WTC11 (cell line): Measurements from ENCODE around the gene NOX5. TPM values are rescaled to one million over a fixed set of nuclear protein-coding genes. Genes with fewer than 3 reads are reported as not detected.

ENCODE experiments used
- ATAC-seq: fragments of 200-7000 bp; cut with Tn5 transposase; 2 replicates; pipeline ENCODE4 v1.10.0; 2021; ENCODE audit warnings: mild to moderate bottlenecking, moderate library complexity
- CTCF ChIA-PET: fragments of 300-600 bp; sonication (Branson Sonifier 250); formaldehyde crosslinking; loops from one replicate; lab custom pipeline; 2021; ENCODE audit warnings: antibody characterized with exemption; lab: Charles Lee
- POLR2A ChIA-PET: fragments of 350-600 bp; sonication (Branson Sonifier 250); formaldehyde crosslinking; loops from one replicate; lab custom pipeline; 2021; ENCODE audit warnings: antibody characterized with exemption; lab: Charles Lee
- DNase-seq: peaks from one replicate; pipeline ENCODE4 v3.0.0; 2021; ENCODE audit warnings: low spot score
- H3K27ac Mint-ChIP-seq: 2 replicates; pipeline ENCODE4 v1.8.0; 2021; ENCODE audit warnings: mixed read lengths
- H3K27me3 Mint-ChIP-seq: 2 replicates; pipeline ENCODE4 v1.8.0; 2021; ENCODE audit warnings: low read depth, mild to moderate bottlenecking, moderate library complexity, mixed read lengths
- H3K36me3 Mint-ChIP-seq: 2 replicates; pipeline ENCODE4 v1.8.0; 2021; ENCODE audit warnings: mixed read lengths
- H3K4me1 Mint-ChIP-seq: 2 replicates; pipeline ENCODE4 v1.8.0; 2022; ENCODE audit warnings: mixed read lengths
- H3K4me3 Mint-ChIP-seq: 2 replicates; pipeline ENCODE4 v1.8.0; 2021; ENCODE audit warnings: mild to moderate bottlenecking, moderate library complexity, mixed read lengths
- H3K9me3 Mint-ChIP-seq: 2 replicates; pipeline ENCODE4 v1.8.0; 2021; ENCODE audit warnings: mixed read lengths
- ESRRA ChIP-seq: sonication (generic); formaldehyde crosslinking; IDR thresholded peaks from 2 replicates; pipeline ENCODE4 v1.8.1; 2022; ENCODE audit warnings: mild to moderate bottlenecking, missing genetic modification reagents, borderline replicate concordance
- IRF2 ChIP-seq: sonication (generic); formaldehyde crosslinking; IDR thresholded peaks from 2 replicates; pipeline ENCODE4 v1.8.0; 2022; ENCODE audit warnings: low read depth, missing genetic modification reagents, borderline replicate concordance
- JUN ChIP-seq: sonication (generic); formaldehyde crosslinking; IDR thresholded peaks from 2 replicates; pipeline ENCODE4 v1.8.0; 2023; ENCODE audit warnings: mild to moderate bottlenecking, missing genetic modification reagents
- KAT7 ChIP-seq: sonication (generic); formaldehyde crosslinking; IDR thresholded peaks from 2 replicates; pipeline ENCODE4 v1.8.1; 2023; ENCODE audit warnings: missing genetic modification reagents, mild to moderate bottlenecking, borderline replicate concordance
- NR2C2 ChIP-seq: sonication (generic); formaldehyde crosslinking; IDR thresholded peaks from 2 replicates; pipeline ENCODE4 v1.8.0; 2022; ENCODE audit warnings: mild to moderate bottlenecking, missing genetic modification reagents
- PRRX2 ChIP-seq: fragments of 250-450 bp; sonication (Bioruptor Pico); IDR thresholded peaks from 2 replicates; pipeline ENCODE4 v1.8.0; 2021; ENCODE audit warnings: mild to moderate bottlenecking
- SMAD4 ChIP-seq: sonication (generic); formaldehyde crosslinking; IDR thresholded peaks from 2 replicates; pipeline ENCODE4 v1.8.0; 2022; ENCODE audit warnings: mild to moderate bottlenecking, missing genetic modification reagents
- ZNF263 ChIP-seq: sonication (generic); formaldehyde crosslinking; IDR thresholded peaks from 2 replicates; pipeline ENCODE4 v1.8.1; 2022; ENCODE audit warnings: low read depth, mild to moderate bottlenecking, moderate library complexity, missing genetic modification reagents
- total RNA-seq: library from RNA; stranded (reverse); gene quantifications from 3 replicates; pipeline ENCODE4 v1.2.3, GENCODE V29; 2021
- TF ChIP-seq, protein P1 (sequence below): sonication (generic); formaldehyde crosslinking; conservative IDR thresholded peaks from 2 replicates; pipeline ENCODE4 v1.8.1; 2023; ENCODE audit warnings: mild to moderate bottlenecking, low read depth, missing genetic modification reagents, moderate library complexity
- TF ChIP-seq, protein P2 (sequence below): fragments of 250-450 bp; sonication (Bioruptor Pico); conservative IDR thresholded peaks from 2 replicates; pipeline ENCODE4 v1.9.0; 2021; ENCODE audit warnings: mild to moderate bottlenecking
- TF ChIP-seq, protein P3 (sequence below): sonication (generic); formaldehyde crosslinking; IDR thresholded peaks from 2 replicates; pipeline ENCODE4 v1.8.0; 2022; ENCODE audit warnings: mild to moderate bottlenecking, missing genetic modification reagents
- TF ChIP-seq, protein P4 (sequence below): sonication (generic); formaldehyde crosslinking; IDR thresholded peaks from 2 replicates; pipeline ENCODE4 v1.8.0; 2023; ENCODE audit warnings: missing genetic modification reagents, mild to moderate bottlenecking, borderline replicate concordance
- TF ChIP-seq, protein P5 (sequence below): fragments of 250-450 bp; sonication (Bioruptor Pico); IDR thresholded peaks from 2 replicates; pipeline ENCODE4 v1.9.0; 2021; ENCODE audit warnings: mild to moderate bottlenecking, borderline replicate concordance
- TF ChIP-seq, protein P6 (sequence below): sonication (generic); formaldehyde crosslinking; IDR thresholded peaks from 2 replicates; pipeline ENCODE4 v1.8.1; 2023; ENCODE audit warnings: mild to moderate bottlenecking, missing genetic modification reagents, moderate library complexity

The NOX5 gene
- total RNA-seq, 1 experiment from 2014 or later = not detected

DNA sequence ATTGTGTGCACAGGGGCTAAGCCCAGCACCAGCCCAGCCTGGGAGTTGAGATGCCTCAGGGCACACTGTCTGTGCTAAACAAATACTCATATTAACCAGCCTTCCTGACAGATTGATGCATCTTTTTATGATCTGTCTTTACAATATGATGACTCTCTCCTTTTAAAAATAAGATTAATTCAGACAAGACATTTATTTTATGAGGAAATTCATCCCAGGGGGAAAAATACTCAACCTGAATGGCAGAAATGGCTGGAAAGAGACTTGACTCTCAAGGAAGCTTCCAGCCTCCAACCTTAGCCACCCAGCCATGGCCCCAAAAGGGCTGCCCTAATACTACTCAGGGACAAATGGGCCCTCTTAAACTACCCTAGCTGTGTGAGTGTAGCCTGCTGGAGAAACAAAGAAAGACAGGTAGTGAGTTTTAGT, 46.9 kb downstream of the NOX5 start (continued):
- TF ChIP-seq, protein P1, sequence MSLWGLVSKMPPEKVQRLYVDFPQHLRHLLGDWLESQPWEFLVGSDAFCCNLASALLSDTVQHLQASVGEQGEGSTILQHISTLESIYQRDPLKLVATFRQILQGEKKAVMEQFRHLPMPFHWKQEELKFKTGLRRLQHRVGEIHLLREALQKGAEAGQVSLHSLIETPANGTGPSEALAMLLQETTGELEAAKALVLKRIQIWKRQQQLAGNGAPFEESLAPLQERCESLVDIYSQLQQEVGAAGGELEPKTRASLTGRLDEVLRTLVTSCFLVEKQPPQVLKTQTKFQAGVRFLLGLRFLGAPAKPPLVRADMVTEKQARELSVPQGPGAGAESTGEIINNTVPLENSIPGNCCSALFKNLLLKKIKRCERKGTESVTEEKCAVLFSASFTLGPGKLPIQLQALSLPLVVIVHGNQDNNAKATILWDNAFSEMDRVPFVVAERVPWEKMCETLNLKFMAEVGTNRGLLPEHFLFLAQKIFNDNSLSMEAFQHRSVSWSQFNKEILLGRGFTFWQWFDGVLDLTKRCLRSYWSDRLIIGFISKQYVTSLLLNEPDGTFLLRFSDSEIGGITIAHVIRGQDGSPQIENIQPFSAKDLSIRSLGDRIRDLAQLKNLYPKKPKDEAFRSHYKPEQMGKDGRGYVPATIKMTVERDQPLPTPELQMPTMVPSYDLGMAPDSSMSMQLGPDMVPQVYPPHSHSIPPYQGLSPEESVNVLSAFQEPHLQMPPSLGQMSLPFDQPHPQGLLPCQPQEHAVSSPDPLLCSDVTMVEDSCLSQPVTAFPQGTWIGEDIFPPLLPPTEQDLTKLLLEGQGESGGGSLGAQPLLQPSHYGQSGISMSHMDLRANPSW = no peak
- TF ChIP-seq SMAD4 (CRISPR knock-in tag) = no peak

DNA sequence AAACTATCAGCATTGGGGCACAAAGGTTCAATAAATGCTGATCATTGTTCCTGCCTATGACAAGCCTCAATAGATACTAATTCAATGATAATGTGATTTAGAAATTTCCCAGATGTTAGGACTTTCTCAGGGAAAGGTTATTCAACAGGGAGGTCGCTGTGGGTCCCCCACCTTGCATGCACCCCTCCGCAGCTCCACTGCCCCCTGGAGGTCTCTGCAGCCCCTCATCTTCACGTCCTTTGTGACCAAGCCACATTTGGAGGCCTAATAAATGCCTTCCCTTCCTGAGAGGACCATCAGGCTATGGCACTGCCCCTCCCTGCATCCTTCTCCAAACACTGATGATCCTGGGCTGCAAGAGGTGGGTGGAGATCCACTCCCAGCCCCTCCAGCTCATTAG, 50.2 kb downstream of the NOX5 start:
- Mint-ChIP-seq H3K36me3 (peaks cover 9% of the 10 kb centered on the region), H3K4me1 (peaks cover 18% of the 10 kb centered on the region), H3K27me3 (no peaks in the 10 kb centered on the region; the same call in 1 of the 2 replicates), H3K27ac (no peak overlapping the region), H3K9me3 (peaks cover 10% of the 10 kb centered on the region)
- POLR2A ChIA-PET = no interaction called here
- ATAC-seq (peak; percentile 48), DNase-seq (peak; percentile 45)
- TF ChIP-seq KAT7 (no peak), PRRX2 (CRISPR knock-in tag) (no peak), ESRRA (CRISPR knock-in tag) (no peak), ZNF263 (CRISPR knock-in tag) (no peak), NR2C2 (CRISPR knock-in tag) (no peak), JUN (CRISPR knock-in tag) (no peak)
- TF ChIP-seq, protein P2, sequence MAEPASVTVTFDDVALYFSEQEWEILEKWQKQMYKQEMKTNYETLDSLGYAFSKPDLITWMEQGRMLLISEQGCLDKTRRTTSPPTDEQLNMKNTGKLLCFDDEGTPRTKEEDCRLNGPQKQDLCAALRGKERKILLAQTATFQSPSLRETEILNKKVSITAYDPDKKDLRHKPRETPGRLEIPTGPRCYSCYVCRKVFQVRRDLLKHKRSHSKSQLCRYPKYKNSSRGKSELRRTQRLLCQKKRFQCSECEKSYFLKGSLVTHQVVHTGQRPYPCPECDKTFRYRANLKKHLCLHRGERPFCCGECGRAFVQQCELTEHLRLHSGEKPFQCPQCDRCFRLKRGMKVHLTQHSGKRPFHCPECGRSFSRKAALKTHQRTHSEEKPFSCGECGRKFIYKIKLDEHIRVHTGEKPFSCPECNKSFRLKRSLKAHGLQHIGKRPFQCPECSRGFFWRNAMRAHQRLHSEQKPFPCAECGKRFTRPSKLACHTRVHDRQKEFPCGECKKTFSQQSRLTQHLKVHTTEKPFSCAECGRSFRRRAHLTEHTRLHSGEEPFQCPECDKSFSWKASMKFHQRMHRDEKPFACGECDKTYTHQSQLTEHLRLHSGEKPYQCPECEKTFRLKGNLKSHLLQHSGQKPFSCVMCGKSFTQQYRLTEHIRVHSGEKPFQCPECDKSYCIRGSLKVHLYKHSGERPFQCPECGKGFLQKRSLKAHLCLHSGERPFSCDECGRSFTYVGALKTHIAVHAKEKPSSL = no peak
- TF ChIP-seq, protein P3, sequence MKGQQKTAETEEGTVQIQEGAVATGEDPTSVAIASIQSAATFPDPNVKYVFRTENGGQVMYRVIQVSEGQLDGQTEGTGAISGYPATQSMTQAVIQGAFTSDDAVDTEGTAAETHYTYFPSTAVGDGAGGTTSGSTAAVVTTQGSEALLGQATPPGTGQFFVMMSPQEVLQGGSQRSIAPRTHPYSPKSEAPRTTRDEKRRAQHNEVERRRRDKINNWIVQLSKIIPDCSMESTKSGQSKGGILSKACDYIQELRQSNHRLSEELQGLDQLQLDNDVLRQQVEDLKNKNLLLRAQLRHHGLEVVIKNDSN = no peak
- TF ChIP-seq, protein P4, sequence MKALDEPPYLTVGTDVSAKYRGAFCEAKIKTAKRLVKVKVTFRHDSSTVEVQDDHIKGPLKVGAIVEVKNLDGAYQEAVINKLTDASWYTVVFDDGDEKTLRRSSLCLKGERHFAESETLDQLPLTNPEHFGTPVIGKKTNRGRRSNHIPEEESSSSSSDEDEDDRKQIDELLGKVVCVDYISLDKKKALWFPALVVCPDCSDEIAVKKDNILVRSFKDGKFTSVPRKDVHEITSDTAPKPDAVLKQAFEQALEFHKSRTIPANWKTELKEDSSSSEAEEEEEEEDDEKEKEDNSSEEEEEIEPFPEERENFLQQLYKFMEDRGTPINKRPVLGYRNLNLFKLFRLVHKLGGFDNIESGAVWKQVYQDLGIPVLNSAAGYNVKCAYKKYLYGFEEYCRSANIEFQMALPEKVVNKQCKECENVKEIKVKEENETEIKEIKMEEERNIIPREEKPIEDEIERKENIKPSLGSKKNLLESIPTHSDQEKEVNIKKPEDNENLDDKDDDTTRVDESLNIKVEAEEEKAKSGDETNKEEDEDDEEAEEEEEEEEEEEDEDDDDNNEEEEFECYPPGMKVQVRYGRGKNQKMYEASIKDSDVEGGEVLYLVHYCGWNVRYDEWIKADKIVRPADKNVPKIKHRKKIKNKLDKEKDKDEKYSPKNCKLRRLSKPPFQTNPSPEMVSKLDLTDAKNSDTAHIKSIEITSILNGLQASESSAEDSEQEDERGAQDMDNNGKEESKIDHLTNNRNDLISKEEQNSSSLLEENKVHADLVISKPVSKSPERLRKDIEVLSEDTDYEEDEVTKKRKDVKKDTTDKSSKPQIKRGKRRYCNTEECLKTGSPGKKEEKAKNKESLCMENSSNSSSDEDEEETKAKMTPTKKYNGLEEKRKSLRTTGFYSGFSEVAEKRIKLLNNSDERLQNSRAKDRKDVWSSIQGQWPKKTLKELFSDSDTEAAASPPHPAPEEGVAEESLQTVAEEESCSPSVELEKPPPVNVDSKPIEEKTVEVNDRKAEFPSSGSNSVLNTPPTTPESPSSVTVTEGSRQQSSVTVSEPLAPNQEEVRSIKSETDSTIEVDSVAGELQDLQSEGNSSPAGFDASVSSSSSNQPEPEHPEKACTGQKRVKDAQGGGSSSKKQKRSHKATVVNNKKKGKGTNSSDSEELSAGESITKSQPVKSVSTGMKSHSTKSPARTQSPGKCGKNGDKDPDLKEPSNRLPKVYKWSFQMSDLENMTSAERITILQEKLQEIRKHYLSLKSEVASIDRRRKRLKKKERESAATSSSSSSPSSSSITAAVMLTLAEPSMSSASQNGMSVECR (CRISPR knock-in tag) = no peak
- TF ChIP-seq, all 79 proteins: peak for 0
- CTCF ChIA-PET = interaction anchor here (1.0 to 1.5 kb wide), 2 partner anchors 10 to 93 kb away, joined by 3 to 4 read pairs; no protein-coding TSS in a partner anchor
- no peak overlapping the region for H3K4me3 Mint-ChIP-seq

DNA sequence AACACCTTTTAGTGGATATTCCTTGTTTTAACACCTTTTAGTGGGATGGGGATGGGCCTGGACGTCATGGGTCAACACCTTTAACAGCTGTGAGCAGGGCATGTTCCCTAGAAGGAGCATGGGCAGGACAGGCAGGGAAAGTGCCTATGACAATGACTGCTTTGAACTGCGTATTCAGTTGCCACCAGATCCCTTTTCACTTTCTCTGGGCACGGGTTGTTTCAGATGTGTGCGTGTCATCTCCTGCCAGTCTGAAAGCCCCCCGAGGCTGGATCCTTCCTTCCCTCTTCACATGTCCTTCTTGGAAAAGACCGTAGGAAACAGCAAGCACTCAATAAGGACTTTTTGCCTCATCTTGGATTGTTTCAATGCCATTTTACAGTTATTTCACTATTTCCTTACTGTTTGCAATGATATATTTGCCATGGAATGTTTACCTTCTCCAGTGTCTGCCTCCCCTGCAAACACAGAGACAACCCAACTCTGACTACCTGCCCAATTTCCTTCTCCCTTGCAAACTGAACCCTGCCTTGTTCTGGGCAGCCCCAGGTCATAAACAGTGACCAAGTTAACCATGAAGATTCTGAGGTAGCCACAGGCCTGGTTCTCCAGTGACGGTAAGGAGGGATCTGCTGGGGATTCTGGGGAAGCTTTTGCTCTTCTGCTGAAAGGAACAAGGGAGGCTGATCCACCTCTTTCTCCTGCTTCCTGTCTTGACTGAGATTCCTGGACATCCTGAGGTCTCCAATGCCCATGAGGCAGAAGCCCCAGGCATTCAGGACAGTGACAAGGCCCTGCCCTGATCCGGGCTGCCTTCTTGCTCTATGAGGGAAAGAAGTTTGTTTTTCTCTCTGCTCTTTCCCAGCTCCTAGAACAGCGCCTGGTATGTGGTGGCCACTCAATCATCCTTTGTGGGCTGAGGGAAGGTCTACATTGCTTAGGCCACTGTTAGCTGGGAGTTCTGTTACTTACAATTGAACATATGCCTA, 51.8 kb downstream of the NOX5 start:
- Mint-ChIP-seq H3K27ac (no peak overlapping the region), H3K27me3 (peaks cover 8% of the 10 kb centered on the region), H3K4me3 (no peak overlapping the region), H3K4me1 (peaks cover 10% of the 10 kb centered on the region), H3K36me3 (peaks cover 21% of the 10 kb centered on the region), H3K9me3 (peaks cover 25% of the 10 kb centered on the region)
- DNase-seq (no peak), ATAC-seq (no peak)
- POLR2A ChIA-PET = no interaction called here
- CTCF ChIA-PET = interaction anchor here (1.0 to 1.5 kb wide), 2 partner anchors 52 to 92 kb away, joined by 3 read pairs; no protein-coding TSS in a partner anchor
- TF ChIP-seq, protein P5, sequence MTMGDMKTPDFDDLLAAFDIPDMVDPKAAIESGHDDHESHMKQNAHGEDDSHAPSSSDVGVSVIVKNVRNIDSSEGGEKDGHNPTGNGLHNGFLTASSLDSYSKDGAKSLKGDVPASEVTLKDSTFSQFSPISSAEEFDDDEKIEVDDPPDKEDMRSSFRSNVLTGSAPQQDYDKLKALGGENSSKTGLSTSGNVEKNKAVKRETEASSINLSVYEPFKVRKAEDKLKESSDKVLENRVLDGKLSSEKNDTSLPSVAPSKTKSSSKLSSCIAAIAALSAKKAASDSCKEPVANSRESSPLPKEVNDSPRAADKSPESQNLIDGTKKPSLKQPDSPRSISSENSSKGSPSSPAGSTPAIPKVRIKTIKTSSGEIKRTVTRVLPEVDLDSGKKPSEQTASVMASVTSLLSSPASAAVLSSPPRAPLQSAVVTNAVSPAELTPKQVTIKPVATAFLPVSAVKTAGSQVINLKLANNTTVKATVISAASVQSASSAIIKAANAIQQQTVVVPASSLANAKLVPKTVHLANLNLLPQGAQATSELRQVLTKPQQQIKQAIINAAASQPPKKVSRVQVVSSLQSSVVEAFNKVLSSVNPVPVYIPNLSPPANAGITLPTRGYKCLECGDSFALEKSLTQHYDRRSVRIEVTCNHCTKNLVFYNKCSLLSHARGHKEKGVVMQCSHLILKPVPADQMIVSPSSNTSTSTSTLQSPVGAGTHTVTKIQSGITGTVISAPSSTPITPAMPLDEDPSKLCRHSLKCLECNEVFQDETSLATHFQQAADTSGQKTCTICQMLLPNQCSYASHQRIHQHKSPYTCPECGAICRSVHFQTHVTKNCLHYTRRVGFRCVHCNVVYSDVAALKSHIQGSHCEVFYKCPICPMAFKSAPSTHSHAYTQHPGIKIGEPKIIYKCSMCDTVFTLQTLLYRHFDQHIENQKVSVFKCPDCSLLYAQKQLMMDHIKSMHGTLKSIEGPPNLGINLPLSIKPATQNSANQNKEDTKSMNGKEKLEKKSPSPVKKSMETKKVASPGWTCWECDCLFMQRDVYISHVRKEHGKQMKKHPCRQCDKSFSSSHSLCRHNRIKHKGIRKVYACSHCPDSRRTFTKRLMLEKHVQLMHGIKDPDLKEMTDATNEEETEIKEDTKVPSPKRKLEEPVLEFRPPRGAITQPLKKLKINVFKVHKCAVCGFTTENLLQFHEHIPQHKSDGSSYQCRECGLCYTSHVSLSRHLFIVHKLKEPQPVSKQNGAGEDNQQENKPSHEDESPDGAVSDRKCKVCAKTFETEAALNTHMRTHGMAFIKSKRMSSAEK (CRISPR knock-in tag) = no peak
- TF ChIP-seq ZNF263 (CRISPR knock-in tag) (no peak), PRRX2 (CRISPR knock-in tag) (no peak), IRF2 (CRISPR knock-in tag) (no peak), ESRRA (CRISPR knock-in tag) (no peak)
- TF ChIP-seq, protein P6, sequence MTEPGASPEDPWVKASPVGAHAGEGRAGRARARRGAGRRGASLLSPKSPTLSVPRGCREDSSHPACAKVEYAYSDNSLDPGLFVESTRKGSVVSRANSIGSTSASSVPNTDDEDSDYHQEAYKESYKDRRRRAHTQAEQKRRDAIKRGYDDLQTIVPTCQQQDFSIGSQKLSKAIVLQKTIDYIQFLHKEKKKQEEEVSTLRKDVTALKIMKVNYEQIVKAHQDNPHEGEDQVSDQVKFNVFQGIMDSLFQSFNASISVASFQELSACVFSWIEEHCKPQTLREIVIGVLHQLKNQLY = no peak
